ENCODE measurements around the gene ZRSR2.

DNA sequence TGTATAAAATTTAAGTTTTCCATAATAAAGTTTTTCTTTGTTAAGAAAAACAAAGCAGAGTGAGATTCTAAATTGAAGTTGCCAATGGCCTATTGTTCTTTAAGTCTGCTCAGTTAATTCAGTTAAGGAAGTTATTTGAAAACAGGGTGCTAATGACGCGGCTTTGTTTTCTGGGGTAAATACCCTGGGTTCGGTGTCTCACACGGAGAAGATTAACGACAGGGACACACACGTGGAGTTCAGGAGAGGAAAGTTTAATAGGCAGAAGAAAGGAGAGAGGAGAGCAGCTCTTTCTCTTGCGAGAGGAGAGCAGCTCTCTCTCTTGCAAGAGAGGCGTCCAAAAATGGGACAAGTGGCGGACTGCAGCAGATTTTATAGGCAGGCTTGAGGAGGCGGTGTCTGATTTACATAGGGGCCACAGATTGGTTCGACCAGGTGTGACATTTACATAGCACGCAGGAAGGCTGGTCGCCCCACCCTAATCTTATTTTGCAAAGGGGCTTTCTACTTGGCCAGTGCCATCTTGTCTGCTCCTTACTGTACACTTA lies 42.6 kb upstream of the ZRSR2 start:
- TF ChIP-seq POLR2AphosphoS5 (IDR thresholded peaks at IDR 0.05) = peak; percentile 56
- TF ChIP-seq, protein P1, sequence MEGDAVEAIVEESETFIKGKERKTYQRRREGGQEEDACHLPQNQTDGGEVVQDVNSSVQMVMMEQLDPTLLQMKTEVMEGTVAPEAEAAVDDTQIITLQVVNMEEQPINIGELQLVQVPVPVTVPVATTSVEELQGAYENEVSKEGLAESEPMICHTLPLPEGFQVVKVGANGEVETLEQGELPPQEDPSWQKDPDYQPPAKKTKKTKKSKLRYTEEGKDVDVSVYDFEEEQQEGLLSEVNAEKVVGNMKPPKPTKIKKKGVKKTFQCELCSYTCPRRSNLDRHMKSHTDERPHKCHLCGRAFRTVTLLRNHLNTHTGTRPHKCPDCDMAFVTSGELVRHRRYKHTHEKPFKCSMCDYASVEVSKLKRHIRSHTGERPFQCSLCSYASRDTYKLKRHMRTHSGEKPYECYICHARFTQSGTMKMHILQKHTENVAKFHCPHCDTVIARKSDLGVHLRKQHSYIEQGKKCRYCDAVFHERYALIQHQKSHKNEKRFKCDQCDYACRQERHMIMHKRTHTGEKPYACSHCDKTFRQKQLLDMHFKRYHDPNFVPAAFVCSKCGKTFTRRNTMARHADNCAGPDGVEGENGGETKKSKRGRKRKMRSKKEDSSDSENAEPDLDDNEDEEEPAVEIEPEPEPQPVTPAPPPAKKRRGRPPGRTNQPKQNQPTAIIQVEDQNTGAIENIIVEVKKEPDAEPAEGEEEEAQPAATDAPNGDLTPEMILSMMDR (IDR thresholded peaks at IDR 0.05) = no peak
- peak; percentile 23 for TF ChIP-seq POLR2A (IDR thresholded peaks at IDR 0.05)

All from prostate gland (tissue), 2 donors.